ENCODE results near the gene ABCA9.

GRCh38 chr17:68942389-68942788, 118.3 kb downstream of the ABCA9 start:
- TF ChIP-seq CTCF (conservative IDR thresholded peaks at IDR 0.05; ENCODE audit: low read length) (no peak), EZH2phosphoT487 (IDR thresholded peaks at IDR 0.05; ENCODE audit: borderline replicate concordance, low read depth, low read length) (no peak)
